HepG2 (cell line): Measurements from ENCODE around the gene DACT2. TPM values are rescaled to one million over a fixed set of nuclear protein-coding genes. Genes with fewer than 3 reads are reported as not detected.

Source experiments
- ATAC-seq: fragments of 200-7000 bp; cut with Tn5 transposase; 3 replicates; pipeline ENCODE4 v1.9.1; 2020; ENCODE audit warnings: mild to moderate bottlenecking, moderate library complexity
- BruUV-seq: library from RNA; stranded (reverse); fragments of 400-500 nt; replicated peaks from 2 replicates; lab custom pipeline; 2021; lab: Mats Ljungman, UMichigan
- CTCF ChIA-PET: fragments of 300-600 bp; formaldehyde crosslinking; extraction: SDS; loops from one replicate; lab custom pipeline; 2021; ENCODE audit warnings: low total read pairs, inconsistent platforms, low intra/inter-chr PET ratio; lab: Yijun Ruan, JAX
- POLR2A ChIA-PET: fragments of 350-600 bp; sonication (Branson Sonifier 250); formaldehyde crosslinking; loops from one replicate; lab custom pipeline; 2020; ENCODE audit warnings: antibody characterized with exemption, inconsistent platforms; lab: Yijun Ruan, JAX
- DNase-seq: peaks from one replicate; pipeline ENCODE4 v3.0.0-alpha.2; 2015; ENCODE audit warnings: low spot score
- FAIRE-seq: peaks from 3 replicates; lab custom pipeline; 2011; peaks lifted over from hg19 to GRCh38; lab: Jason Lieb, UNC
- H2AFZ ChIP-seq: one replicate; pipeline ENCODE4 v1.6.1; 2011; ENCODE audit warnings: low read length, inconsistent platforms
- H3K27ac ChIP-seq: fragments of 300-600 bp; 3 replicates; pipeline ENCODE4 v1.8.0; 2011; ENCODE audit warnings: mixed run types, mild to moderate bottlenecking, mixed read lengths, low read length, inconsistent platforms; ENCODE audit not compliant: insufficient read depth; ENCODE audit errors: extremely low read length
- H3K27me3 ChIP-seq, 2 experiments: fragments of 200-600 bp in 1 of 2; 2 replicates in 1 of 2; 3 replicates in 1 of 2; pipeline versions ENCODE4 v1.6.0 to v1.8.0; 2011; ENCODE audit warnings: low read length in 2 of 2, mild to moderate bottlenecking in 2 of 2, moderate library complexity in 2 of 2, inconsistent platforms in 1 of 2; ENCODE audit not compliant: insufficient read depth in 2 of 2, control insufficient read depth in 1 of 2
- H3K36me3 ChIP-seq, 2 experiments: fragments of 200-600 bp in 1 of 2; replicated peaks in 1 of 2; 2 replicates in 1 of 2; 3 replicates in 1 of 2; pipeline versions ENCODE4 v1.5.1 to v1.8.0; 2011; ENCODE audit warnings: low read length in 2 of 2, inconsistent platforms in 1 of 2; ENCODE audit not compliant: insufficient read depth in 2 of 2, control insufficient read depth in 1 of 2
- H3K4me1 ChIP-seq: 2 replicates; pipeline ENCODE4 v1.5.1; 2012; ENCODE audit warnings: low read length, inconsistent platforms; ENCODE audit not compliant: insufficient read depth
- H3K4me2 ChIP-seq: 2 replicates; pipeline ENCODE4 v1.6.0; 2011; ENCODE audit warnings: low read depth, low read length, inconsistent platforms
- H3K4me3 ChIP-seq, 3 experiments: fragments of 200-600 bp in 1 of 3; sonication (generic), shearing (Covaris generic) in 1 of 3; replicated peaks in 1 of 3; 2 replicates each; pipeline ENCODE4 v1.5.1; 2011 to 2016; ENCODE audit warnings: low read length in 3 of 3, inconsistent platforms in 2 of 3, low read depth in 2 of 3, mild to moderate bottlenecking in 2 of 3, control low read depth in 1 of 3, mixed read lengths in 1 of 3; ENCODE audit not compliant: insufficient read depth in 1 of 3
- H3K79me2 ChIP-seq: one replicate; pipeline ENCODE4 v1.6.1; 2011; ENCODE audit warnings: low read length, inconsistent platforms; ENCODE audit not compliant: insufficient read depth
- H3K9ac ChIP-seq: 2 replicates; pipeline ENCODE4 v1.6.0; 2011; ENCODE audit warnings: mild to moderate bottlenecking, low read depth, low read length, inconsistent platforms; ENCODE audit not compliant: insufficient read depth
- H3K9me3 ChIP-seq: 2 replicates; pipeline ENCODE4 v1.5.1; 2012; ENCODE audit warnings: mild to moderate bottlenecking, low read length
- H4K20me1 ChIP-seq: 2 replicates; pipeline ENCODE4 v1.6.0; 2011; ENCODE audit warnings: inconsistent platforms, mild to moderate bottlenecking, low read length, moderate library complexity; ENCODE audit not compliant: insufficient read depth
- ATF3 ChIP-seq: sonication (generic); formaldehyde crosslinking; IDR thresholded peaks from 2 replicates; pipeline ENCODE4 v1.4.0; 2020; ENCODE audit warnings: missing genetic modification reagents
- CCAR2 ChIP-seq: fragments of 200-400 bp; formaldehyde crosslinking; optimal IDR thresholded peaks from 2 replicates; pipeline ENCODE3; 2018; ENCODE audit warnings: low read depth, mild to moderate bottlenecking, low read length, moderate library complexity
- GATA4 ChIP-seq: sonication (generic); IDR thresholded peaks from 2 replicates; pipeline ENCODE4 v1.6.1; 2016; ENCODE audit warnings: antibody characterized with exemption, low read depth, borderline replicate concordance
- JUND ChIP-seq: sonication (generic); formaldehyde crosslinking; IDR thresholded peaks from 2 replicates; pipeline ENCODE4 v1.8.0; 2022; ENCODE audit warnings: mild to moderate bottlenecking, missing genetic modification reagents
- KAT8 ChIP-seq: IDR thresholded peaks from 2 replicates; pipeline ENCODE4 v1.6.1; 2016; ENCODE audit warnings: missing genetic modification reagents, missing compliant biosample characterization
- KLF6 ChIP-seq: IDR thresholded peaks from 2 replicates; pipeline ENCODE4 v1.8.0; 2016; ENCODE audit warnings: missing biosample characterization, missing genetic modification reagents
- MAF1 ChIP-seq: sonication (generic); formaldehyde crosslinking; IDR thresholded peaks from 2 replicates; pipeline ENCODE4 v1.5.0; 2020; ENCODE audit warnings: missing genetic modification reagents, borderline replicate concordance
- ONECUT2 ChIP-seq: sonication (generic); formaldehyde crosslinking; IDR thresholded peaks from 2 replicates; pipeline ENCODE4 v1.4.0; 2020; ENCODE audit warnings: missing genetic modification reagents
- PRDM15 ChIP-seq: sonication (generic); formaldehyde crosslinking; IDR thresholded peaks from 2 replicates; pipeline ENCODE4 v1.4.0; 2020; ENCODE audit warnings: missing genetic modification reagents
- RARA ChIP-seq: IDR thresholded peaks from 2 replicates; pipeline ENCODE4 v1.6.1; 2016; ENCODE audit warnings: missing genetic modification reagents, missing compliant biosample characterization
- SMARCE1 ChIP-seq: fragments of 450-650 bp; IDR thresholded peaks from 2 replicates; pipeline ENCODE4 v1.6.1; 2017; ENCODE audit warnings: borderline replicate concordance
- SP140L ChIP-seq: sonication (generic); formaldehyde crosslinking; IDR thresholded peaks from 2 replicates; pipeline ENCODE4 v1.4.0; 2020; ENCODE audit warnings: missing genetic modification reagents, borderline replicate concordance
- ZNF441 ChIP-seq: sonication (generic); formaldehyde crosslinking; IDR thresholded peaks from 2 replicates; pipeline ENCODE4 v1.7.0; 2021; ENCODE audit warnings: missing genetic modification reagents, borderline replicate concordance
- ZNF468 ChIP-seq: sonication (generic); formaldehyde crosslinking; IDR thresholded peaks from 2 replicates; pipeline ENCODE4 v1.8.0; 2022; ENCODE audit warnings: mild to moderate bottlenecking, moderate library complexity, missing genetic modification reagents
- ZNF558 ChIP-seq: sonication (generic); formaldehyde crosslinking; IDR thresholded peaks from 2 replicates; pipeline ENCODE4 v1.9.0; 2022; ENCODE audit warnings: mild to moderate bottlenecking, missing genetic modification reagents, borderline replicate concordance
- ZNF776 ChIP-seq: sonication (generic); formaldehyde crosslinking; IDR thresholded peaks from 2 replicates; pipeline ENCODE4 v1.4.0; 2020; ENCODE audit warnings: mild to moderate bottlenecking, missing genetic modification reagents
- WGBS: methylation state at CpG from one replicate; pipeline ENCODE4 v1.1.6; 2017; ENCODE audit warnings: low lambda C conversion rate; 5-methylcytosine and 5-hydroxymethylcytosine counted together
- in situ Hi-C: cut with HindIII; loops from 2 replicates; pipeline ENCODE4 v1.10.0; 2017; ENCODE audit warnings: low pct_unique_long_range_greater_than_20kb; ENCODE audit not compliant: extremely low pct_ligation_motif_present
- intact Hi-C: fragments of 100-400 bp; cut with micrococcal nuclease; formaldehyde crosslinking; loops from one replicate; pipeline ENCODE4 v1.10.0; 2022; ENCODE audit not compliant: unreplicated experiment
- polyA plus RNA-seq, 8 experiments: library from polyadenylated mRNA; depleted of rRNA in 3 of 8; stranded (reverse) in 7 of 8; unstranded in 1 of 8; fragments of >200 nt; fragmentation: Illumina TruSeq in 4 of 8; extraction: Trizol in 4 of 8; gene quantifications; 2 replicates each; pipeline versions ENCODE4 v1.2.1 to v1.2.3, GENCODE V29; 2011 to 2016; ENCODE audit warnings: low read depth in 4 of 8, missing spikeins in 1 of 8, mixed read lengths in 1 of 8; ENCODE audit not compliant: insufficient read depth in 1 of 8
- total RNA-seq, 5 experiments: library from RNA; depleted of rRNA; stranded (reverse); fragments of >200 nt; fragmentation: Illumina TruSeq; extraction: Trizol; gene quantifications; 2 replicates each; pipeline ENCODE4 v1.2.3, GENCODE V29; 2016; ENCODE audit warnings: low read depth in 1 of 5

DACT2 gene
- total and polyA plus RNA-seq, 2 of the 13 experiments (the other 11 are each of a cell fraction or from before 2014, with no cell fraction given) = 0.15 TPM; not detected in 1

GRCh38 chr6:168285456-168285855 is 34.1 kb downstream of the DACT2 start:
- intact Hi-C loops (no loop called here), in situ Hi-C loops (no loop called here)
- no peak for DNase-seq
- no peak overlapping the region for H3K4me3 ChIP-seq
- H3K36me3 ChIP-seq = no peaks in the 10 kb centered on the region
- no peaks in the 10 kb centered on the region for H3K79me2 ChIP-seq
- POLR2A ChIA-PET = interaction anchor here (0.9 to 1.6 kb wide), 3 partner anchors 11 to 41 kb away, joined by 3 to 14 read pairs (median 5); no protein-coding TSS in a partner anchor
- no peak for FAIRE-seq
- no peaks in the 10 kb centered on the region for H3K27me3 ChIP-seq
- ATAC-seq = no peak
- no peak overlapping the region for H2AFZ ChIP-seq
- H4K20me1 ChIP-seq = no peaks in the 10 kb centered on the region
- H3K4me2 ChIP-seq = no peak overlapping the region
- no TSS peak for BruUV-seq
- H3K27ac ChIP-seq = no peak overlapping the region
- 92% methylated on average over 21 of the region's 21 CpGs for WGBS
- no peak for TF ChIP-seq ZNF468 (CRISPR knock-in tag)
- no peak for TF ChIP-seq ZNF441 (CRISPR knock-in tag)
- TF ChIP-seq MAF1 (CRISPR knock-in tag) = no peak
- no peak for TF ChIP-seq ATF3 (CRISPR knock-in tag)
- no peak for TF ChIP-seq SMARCE1
- no peak for TF ChIP-seq ZNF776 (CRISPR knock-in tag)
- TF ChIP-seq GATA4 = no peak
- no peak for TF ChIP-seq RARA (CRISPR knock-in tag)
- TF ChIP-seq JUND (CRISPR knock-in tag) = no peak
- TF ChIP-seq CCAR2 = no peak
- H3K9ac ChIP-seq = no peak overlapping the region
- CTCF ChIA-PET = no interaction called here
- H3K9me3 ChIP-seq = no peaks in the 10 kb centered on the region
- H3K4me1 ChIP-seq = peaks cover 56% of the 10 kb centered on the region

GRCh38 chr6:168284187-168284586 is 35.4 kb downstream of the DACT2 start:
- Histone ChIP-seq H3K36me3 (no peaks in the 10 kb centered on the region), H3K79me2 (no peaks in the 10 kb centered on the region)
- BruUV-seq = no TSS peak
- TF ChIP-seq ZNF558 (CRISPR knock-in tag) (no peak), KLF6 (no peak), SP140L (CRISPR knock-in tag) (no peak), KAT8 (CRISPR knock-in tag) (no peak), ONECUT2 (no peak), PRDM15 (CRISPR knock-in tag) (no peak)

More at GRCh38 chr6:168284187-168284586, 35.4 kb downstream of the DACT2 start:
- in situ Hi-C loops = no loop called here
- H3K9me3 ChIP-seq = no peaks in the 10 kb centered on the region
- no peaks in the 10 kb centered on the region for H4K20me1 ChIP-seq
- H3K4me1 ChIP-seq = peaks cover 60% of the 10 kb centered on the region
- no peak overlapping the region for H3K27ac ChIP-seq
- POLR2A ChIA-PET = no interaction called here
- FAIRE-seq (no peak), DNase-seq (no peak), ATAC-seq (no peak)
- no peak overlapping the region for H2AFZ ChIP-seq
- no peak overlapping the region for H3K4me3 ChIP-seq
- no peak overlapping the region for H3K9ac ChIP-seq
- H3K4me2 ChIP-seq = no peak overlapping the region
- H3K27me3 ChIP-seq = no peaks in the 10 kb centered on the region
- 87% methylated on average over 6 of the region's 6 CpGs for WGBS
- intact Hi-C loops = no loop called here
- CTCF ChIA-PET = no interaction called here
